MM.1S (cell line): ENCODE data around the gene ADAMTS17.

Source experiments
- DNase-seq: peaks from one replicate; pipeline ENCODE4 v3.0.0-alpha.2; 2015
- H2AFZ ChIP-seq: fragments of 300-600 bp; sonication (generic); 2 replicates; pipeline ENCODE4 v1.6.0; 2016; ENCODE audit warnings: antibody characterized with exemption, low read length
- H3F3A ChIP-seq: fragments of 300-600 bp; sonication (generic); 2 replicates; pipeline ENCODE4 v1.6.1; 2016; ENCODE audit warnings: mild to moderate bottlenecking, antibody characterized with exemption, low read length, moderate library complexity, mixed read lengths; ENCODE audit not compliant: insufficient read depth
- H3K27ac ChIP-seq: fragments of 300-600 bp; sonication (generic); 2 replicates; pipeline ENCODE4 v1.5.1; 2016; ENCODE audit warnings: mild to moderate bottlenecking, low read length
- H3K27me3 ChIP-seq: fragments of 300-600 bp; sonication (generic); replicated peaks from 2 replicates; pipeline ENCODE4 v1.6.0; 2016; ENCODE audit warnings: low read length; ENCODE audit not compliant: insufficient read depth
- H3K36me3 ChIP-seq: fragments of 300-600 bp; sonication (generic); replicated peaks from 2 replicates; pipeline ENCODE4 v1.6.1; 2016; ENCODE audit warnings: mild to moderate bottlenecking, low read length, mixed read lengths; ENCODE audit not compliant: insufficient read depth
- H3K4me1 ChIP-seq: fragments of 300-600 bp; sonication (generic); 2 replicates; pipeline ENCODE4 v1.6.1; 2016; ENCODE audit warnings: low read length, mixed read lengths
- H3K4me2 ChIP-seq: fragments of 300-600 bp; sonication (generic); 2 replicates; pipeline ENCODE4 v1.6.0; 2016; ENCODE audit warnings: low read depth, low read length
- H3K4me3 ChIP-seq: fragments of 300-600 bp; sonication (generic); 2 replicates; pipeline ENCODE4 v1.5.1; 2016; ENCODE audit warnings: low read length, mixed read lengths
- H3K79me2 ChIP-seq: fragments of 300-600 bp; sonication (generic); 2 replicates; pipeline ENCODE4 v1.6.1; 2016; ENCODE audit warnings: mixed run types, low read length, mixed read lengths
- H3K9ac ChIP-seq: fragments of 300-600 bp; sonication (generic); 2 replicates; pipeline ENCODE4 v1.6.1; 2016; ENCODE audit warnings: low read length, mixed read lengths
- H3K9me2 ChIP-seq: fragments of 300-600 bp; sonication (generic); replicated peaks from 2 replicates; pipeline ENCODE4 v1.6.1; 2016; ENCODE audit warnings: mild to moderate bottlenecking, low read length, mixed read lengths; ENCODE audit not compliant: insufficient read depth
- H3K9me3 ChIP-seq: fragments of 300-600 bp; sonication (generic); replicated peaks from 2 replicates; pipeline ENCODE4 v1.6.1; 2016; ENCODE audit warnings: mild to moderate bottlenecking, low read length, mixed read lengths; ENCODE audit not compliant: insufficient read depth
- H4K20me1 ChIP-seq: fragments of 300-600 bp; sonication (generic); 2 replicates; pipeline ENCODE4 v1.6.1; 2016; ENCODE audit warnings: mild to moderate bottlenecking, low read length, moderate library complexity, mixed read lengths; ENCODE audit not compliant: insufficient read depth
- CTCF ChIP-seq: fragments of 300-600 bp; sonication (generic); IDR thresholded peaks from 2 replicates; pipeline ENCODE4 v1.5.1; 2016; ENCODE audit warnings: antibody characterized with exemption, low read length, mixed read lengths
- EZH2 ChIP-seq: fragments of 300-600 bp; sonication (generic); optimal IDR thresholded peaks from 2 replicates; pipeline ENCODE3; 2017; ENCODE audit warnings: low read depth, mild to moderate bottlenecking, antibody characterized with exemption, low read length, mixed read lengths
- EZH2phosphoT487 ChIP-seq: fragments of 300-600 bp; sonication (generic); IDR thresholded peaks from 2 replicates; pipeline ENCODE4 v1.6.1; 2018; ENCODE audit warnings: antibody characterized with exemption, low read length

Gene ADAMTS17

DNA sequence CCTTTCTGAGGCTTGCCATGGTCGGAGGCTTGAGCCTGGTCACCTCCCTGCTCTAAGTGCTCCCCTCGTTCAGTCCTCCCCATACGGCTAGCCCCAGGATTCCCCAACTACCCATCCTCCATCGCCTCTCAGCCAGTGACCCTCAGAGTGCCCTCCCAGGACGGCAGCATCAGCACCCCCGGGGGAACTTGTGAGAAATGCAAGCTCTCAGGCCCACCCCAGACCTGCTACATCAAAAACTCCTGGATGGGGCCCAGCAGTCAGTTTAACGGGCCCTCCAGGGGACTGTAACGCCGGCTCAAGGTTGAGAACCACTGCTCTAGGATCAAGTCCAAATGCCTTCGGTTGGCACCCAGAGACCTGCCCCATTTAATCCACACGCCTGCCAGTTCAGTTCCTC is 6.9 kb downstream of the ADAMTS17 start:
- Histone ChIP-seq H3K4me2 (no peak overlapping the region), H3K9me2 (no peaks in the 10 kb centered on the region), H3K9me3 (no peaks in the 10 kb centered on the region), H4K20me1 (no peaks in the 10 kb centered on the region), H2AFZ (no peak overlapping the region), H3K27me3 (no peaks in the 10 kb centered on the region), H3K4me1 (no peaks in the 10 kb centered on the region), H3K9ac (no peak overlapping the region), H3K79me2 (no peaks in the 10 kb centered on the region), H3K36me3 (no peaks in the 10 kb centered on the region), H3K4me3 (no peak overlapping the region), H3F3A (no peaks in the 10 kb centered on the region), H3K27ac (no peak overlapping the region)
- DNase-seq = no peak
- TF ChIP-seq EZH2 = no peak

- H2AFZ ChIP-seq = no peak overlapping the region
- no peak overlapping the region for H3K9ac ChIP-seq
- no peaks in the 10 kb centered on the region for H3K36me3 ChIP-seq
- no peaks in the 10 kb centered on the region for H3K9me3 ChIP-seq
- no peaks in the 10 kb centered on the region for H4K20me1 ChIP-seq
- H3K79me2 ChIP-seq = no peaks in the 10 kb centered on the region
- no peaks in the 10 kb centered on the region for H3K4me1 ChIP-seq
- H3F3A ChIP-seq = no peaks in the 10 kb centered on the region
- no peaks in the 10 kb centered on the region for H3K9me2 ChIP-seq
- no peak overlapping the region for H3K27ac ChIP-seq
- no peak for TF ChIP-seq CTCF
- no peak for TF ChIP-seq EZH2phosphoT487
- TF ChIP-seq EZH2 = no peak
- no peak for DNase-seq
- H3K4me2 ChIP-seq = no peak overlapping the region
- H3K27me3 ChIP-seq = no peaks in the 10 kb centered on the region
- H3K4me3 ChIP-seq = no peak overlapping the region
Measured at GRCh38 chr15:100334456-100334855, 7.3 kb downstream of the ADAMTS17 start.

- Histone ChIP-seq H3K9me3 (no peaks in the 10 kb centered on the region), H3K27me3 (no peaks in the 10 kb centered on the region), H3K4me2 (no peak overlapping the region), H3K9ac (no peak overlapping the region), H3K79me2 (no peaks in the 10 kb centered on the region), H3F3A (no peaks in the 10 kb centered on the region), H2AFZ (no peak overlapping the region), H3K9me2 (no peaks in the 10 kb centered on the region), H3K36me3 (no peaks in the 10 kb centered on the region), H3K4me3 (no peak overlapping the region), H3K27ac (no peak overlapping the region), H4K20me1 (no peaks in the 10 kb centered on the region), H3K4me1 (no peaks in the 10 kb centered on the region)
- DNase-seq = no peak
- TF ChIP-seq EZH2 = no peak
- no peak for TF ChIP-seq EZH2phosphoT487
- no peak for TF ChIP-seq CTCF
Measured at GRCh38 chr15:100334015-100334414, 7.8 kb downstream of the ADAMTS17 start.

DNA sequence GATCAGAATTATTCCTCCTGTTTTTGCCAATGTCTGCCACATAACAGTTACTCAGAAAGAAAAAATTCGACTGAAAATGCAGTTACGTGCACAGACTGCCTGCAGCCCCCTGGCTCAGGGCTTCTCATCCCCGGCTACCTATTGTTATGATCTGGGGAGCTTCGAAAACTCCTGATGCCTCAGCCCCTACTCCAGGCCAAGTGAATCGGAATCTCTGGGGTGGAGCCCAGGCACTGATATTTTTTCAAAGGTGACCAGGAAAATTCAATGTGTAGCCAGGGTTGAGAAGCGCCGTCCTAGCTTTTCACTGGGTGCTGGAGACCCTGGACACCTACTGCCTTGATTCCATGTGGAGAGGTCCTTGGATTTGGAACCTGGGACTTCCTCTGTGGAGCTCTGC is 8.5 kb downstream of the ADAMTS17 start:
- H3K9me3 ChIP-seq = no peaks in the 10 kb centered on the region
- H3K27me3 ChIP-seq = no peaks in the 10 kb centered on the region
- H3K9ac ChIP-seq = no peak overlapping the region
- H3K4me2 ChIP-seq = no peak overlapping the region
- H3K36me3 ChIP-seq = no peaks in the 10 kb centered on the region
- DNase-seq = no peak
- H3K79me2 ChIP-seq = no peaks in the 10 kb centered on the region
- TF ChIP-seq CTCF (no peak), EZH2 (no peak), EZH2phosphoT487 (no peak)
- no peak overlapping the region for H2AFZ ChIP-seq
- no peak overlapping the region for H3K27ac ChIP-seq
- H3F3A ChIP-seq = no peaks in the 10 kb centered on the region
- H3K4me3 ChIP-seq = no peak overlapping the region
- no peaks in the 10 kb centered on the region for H3K9me2 ChIP-seq
- no peaks in the 10 kb centered on the region for H3K4me1 ChIP-seq
- no peaks in the 10 kb centered on the region for H4K20me1 ChIP-seq
